Stomach smooth muscle (tissue), 2 donors: ENCODE measurements around the gene OR6C3.
"Not testable (repeated sequence)": the region's sequence is repeated elsewhere in the genome, so short reads cannot be mapped to it uniquely, and the experiment has no call there.

Experiments used
- H3K27ac ChIP-seq: one replicate; pipeline ENCODE4 v1.7.0; 2013; ENCODE audit warnings: mild to moderate bottlenecking, low read length, inconsistent platforms
- H3K27me3 ChIP-seq, 2 donors: one replicate each; pipeline ENCODE4 v1.7.0; 2013; ENCODE audit warnings: low read length in 2 of 2; ENCODE audit not compliant: insufficient read depth in 2 of 2, control insufficient read depth in 1 of 2
- H3K36me3 ChIP-seq, 2 donors: one replicate each; pipeline ENCODE4 v1.7.0; 2013; ENCODE audit warnings: low read length in 2 of 2; ENCODE audit not compliant: control insufficient read depth in 2 of 2, insufficient read depth in 2 of 2
- H3K4me1 ChIP-seq: one replicate; pipeline ENCODE4 v1.7.0; 2013; ENCODE audit warnings: low read length; ENCODE audit not compliant: control insufficient read depth, insufficient read depth
- H3K4me3 ChIP-seq, 2 donors: one replicate each; pipeline ENCODE4 v1.7.0; 2013; ENCODE audit warnings: low read length in 2 of 2
- H3K9ac ChIP-seq, 2 donors: one replicate each; pipeline ENCODE4 v1.7.0; 2013; ENCODE audit warnings: low read length in 2 of 2, mild to moderate bottlenecking in 1 of 2
- H3K9me3 ChIP-seq, 2 donors: one replicate each; pipeline ENCODE4 v1.7.0; 2013; ENCODE audit warnings: low read length in 2 of 2; ENCODE audit not compliant: control insufficient read depth in 2 of 2
- donor health status: healthy.
- donor health status: Pancreatic carcinoma.

The OR6C3 gene

DNA sequence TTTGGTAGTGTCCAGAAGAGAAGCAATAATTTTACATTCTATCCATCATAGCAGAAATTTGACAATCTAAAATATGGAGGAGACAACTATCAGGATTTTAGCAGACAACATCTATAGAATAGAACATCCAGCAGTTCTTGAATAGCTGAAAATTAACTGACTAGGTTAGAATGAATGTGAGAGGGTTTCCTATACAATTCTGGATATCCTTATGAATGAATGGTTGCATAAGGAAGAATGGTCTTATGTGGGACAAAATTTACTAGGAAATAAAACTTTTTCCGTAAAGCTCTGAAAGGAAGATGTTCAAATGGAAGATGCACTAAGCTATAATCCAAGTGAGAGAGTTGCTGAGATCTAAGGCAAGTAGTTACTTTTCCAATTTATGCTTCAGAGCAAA, at the start of gene OR6C3:
Gene OR6C3, plus strand, starts transcription at position 301 of the 400 bp plus-strand sequence. CDS start 955 bp downstream, outside the sequence.
- Histone ChIP-seq H3K27me3 (no peaks in the 10 kb centered on the region), H3K9ac (no peak within 1 kb of the TSS), H3K27ac (no peak within 1 kb of the TSS), H3K4me1 (no peaks in the 10 kb centered on the region), H3K9me3 (no peaks in the 10 kb centered on the region), H3K36me3 (no peaks in the 10 kb centered on the region), H3K4me3 (no peak within 1 kb of the TSS)

DNA sequence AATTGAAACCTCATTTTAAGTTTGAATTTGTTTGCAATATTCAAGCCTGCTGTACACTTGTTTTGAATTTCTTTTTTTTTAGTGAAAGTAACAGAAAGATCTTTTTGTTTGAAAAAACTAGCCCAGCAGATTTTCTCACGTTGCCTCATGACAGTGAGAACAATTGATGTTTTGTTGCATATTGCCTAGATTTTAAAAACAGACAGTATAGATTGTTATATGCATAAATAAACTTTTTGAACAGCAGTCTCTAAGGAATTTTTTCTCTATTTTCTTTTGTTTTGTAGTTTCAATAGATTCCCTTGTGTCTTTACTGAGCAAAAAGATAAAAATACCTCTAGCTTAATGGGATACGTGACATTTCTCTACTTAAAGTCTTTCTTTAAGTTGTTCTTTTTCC, 49.6 kb upstream of the OR6C3 start:
- H3K36me3 ChIP-seq = no peaks in the 10 kb centered on the region
- no peak overlapping the region for H3K27ac ChIP-seq
- H3K9ac ChIP-seq = no peak overlapping the region
- H3K4me3 ChIP-seq = no peak overlapping the region
- no peaks in the 10 kb centered on the region for H3K4me1 ChIP-seq
- H3K9me3 ChIP-seq = peaks cover 0 to 4% of the 10 kb centered on the region in 2 donors
- no peaks in the 10 kb centered on the region for H3K27me3 ChIP-seq

DNA sequence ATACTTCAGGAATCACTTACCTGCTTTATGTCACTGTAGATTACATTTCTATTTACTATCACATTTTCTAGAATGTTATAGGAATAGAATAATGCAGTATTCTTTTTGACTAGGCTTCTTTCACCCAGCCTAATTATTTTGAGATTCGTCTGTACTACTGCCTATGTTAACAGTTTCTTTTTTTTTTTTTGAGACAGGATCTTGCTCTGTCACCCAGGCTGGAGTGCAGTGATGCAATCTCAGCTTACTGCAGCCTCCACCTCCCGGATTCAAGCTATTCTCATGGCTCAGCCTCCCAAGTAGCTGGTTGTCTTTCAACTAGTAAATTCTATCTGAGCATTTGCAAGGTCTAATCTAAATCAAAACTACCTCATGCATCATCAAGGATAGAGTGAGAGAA, 40.5 kb upstream of the OR6C3 start:
- no peak overlapping the region for H3K9ac ChIP-seq
- no peaks in the 10 kb centered on the region for H3K9me3 ChIP-seq
- no peaks in the 10 kb centered on the region for H3K36me3 ChIP-seq
- H3K27me3 ChIP-seq = no peaks in the 10 kb centered on the region
- H3K4me3 ChIP-seq = no peak overlapping the region
- H3K4me1 ChIP-seq = no peaks in the 10 kb centered on the region
- no peak overlapping the region for H3K27ac ChIP-seq

DNA sequence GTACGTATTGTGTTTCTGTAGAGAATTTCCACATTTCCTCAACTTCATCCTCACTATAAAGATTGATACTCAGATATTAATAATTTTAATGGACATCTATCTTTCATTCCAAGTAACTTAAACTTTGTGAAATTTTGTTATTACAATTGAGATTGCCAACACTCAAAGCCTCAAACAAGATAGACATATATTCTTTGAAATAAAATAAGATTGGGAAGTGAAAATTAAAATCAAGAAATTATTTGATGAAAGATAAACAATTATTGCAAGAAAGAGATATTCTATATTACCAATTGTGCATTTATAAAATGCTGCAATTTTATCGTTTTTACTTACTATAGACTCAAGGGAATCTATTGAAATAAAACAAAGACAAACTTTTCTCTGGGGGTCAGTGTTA, 34.1 kb upstream of the OR6C3 start, which contains the start of gene OR6C6:
Gene OR6C6, minus strand, starts transcription at position 101 of the 400 bp plus-strand sequence. CDS start 1,337 bp downstream, outside the sequence.
- H3K9me3 ChIP-seq = no peaks in the 10 kb centered on the region
- no peaks in the 10 kb centered on the region for H3K27me3 ChIP-seq
- no peak within 1 kb of the TSS for H3K9ac ChIP-seq
- no peaks in the 10 kb centered on the region for H3K4me1 ChIP-seq
- no peak within 1 kb of the TSS for H3K27ac ChIP-seq
- no peak within 1 kb of the TSS for H3K4me3 ChIP-seq
- H3K36me3 ChIP-seq = no peaks in the 10 kb centered on the region

DNA sequence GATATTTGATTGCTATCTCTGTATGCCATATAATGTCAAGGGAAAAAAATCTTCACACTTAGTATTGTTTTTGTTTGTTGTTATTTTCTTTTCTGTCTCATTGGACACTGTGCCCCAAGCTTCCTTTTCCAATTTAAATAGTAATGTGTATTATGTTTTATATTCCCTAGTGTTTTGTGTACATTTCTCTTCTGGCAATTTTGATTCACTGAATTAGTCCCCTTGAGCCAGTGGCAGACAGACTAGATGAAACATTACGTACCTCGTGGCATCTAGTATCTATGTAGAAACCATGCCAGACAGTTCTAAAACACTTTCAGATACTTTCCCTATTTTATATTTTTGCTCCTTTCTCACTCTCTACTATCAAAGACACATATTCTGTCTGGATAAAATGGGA, 16.5 kb upstream of the OR6C3 start, which contains the start of gene OR6C1:
Gene OR6C1, plus strand, starts transcription at position 301 of the 400 bp plus-strand sequence. CDS start 6,257 bp downstream, outside the sequence.
- Histone ChIP-seq H3K9me3 (no peaks in the 10 kb centered on the region), H3K27ac (no peak within 1 kb of the TSS), H3K4me3 (no peak within 1 kb of the TSS), H3K9ac (no peak within 1 kb of the TSS), H3K27me3 (no peaks in the 10 kb centered on the region), H3K4me1 (no peaks in the 10 kb centered on the region), H3K36me3 (no peaks in the 10 kb centered on the region)

DNA sequence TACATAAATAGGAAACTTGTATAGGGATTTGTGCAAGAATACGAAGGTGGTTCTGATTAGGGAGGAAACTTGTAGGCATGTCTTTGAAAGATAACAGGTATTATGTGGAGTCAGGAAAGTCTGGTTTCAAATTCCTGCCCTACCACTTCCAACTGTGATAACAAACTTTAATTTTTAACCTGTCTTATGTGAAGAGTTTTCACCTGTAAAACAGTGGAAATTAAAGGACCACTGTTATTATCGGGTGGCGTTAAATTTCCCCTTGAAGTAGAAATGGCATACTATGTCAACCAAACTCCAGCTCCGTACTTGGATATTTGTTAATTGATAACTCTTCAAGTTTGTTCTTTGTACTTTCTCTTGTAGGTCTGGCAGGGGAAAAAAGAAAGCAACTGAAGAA, 10.3 kb upstream of the OR6C3 start:
- no peak overlapping the region for H3K4me3 ChIP-seq
- H3K27me3 ChIP-seq = no peaks in the 10 kb centered on the region
- H3K9ac ChIP-seq = no peak overlapping the region
- no peak overlapping the region for H3K27ac ChIP-seq
- H3K4me1 ChIP-seq = no peaks in the 10 kb centered on the region
- no peaks in the 10 kb centered on the region for H3K36me3 ChIP-seq
- H3K9me3 ChIP-seq = no peaks in the 10 kb centered on the region

DNA sequence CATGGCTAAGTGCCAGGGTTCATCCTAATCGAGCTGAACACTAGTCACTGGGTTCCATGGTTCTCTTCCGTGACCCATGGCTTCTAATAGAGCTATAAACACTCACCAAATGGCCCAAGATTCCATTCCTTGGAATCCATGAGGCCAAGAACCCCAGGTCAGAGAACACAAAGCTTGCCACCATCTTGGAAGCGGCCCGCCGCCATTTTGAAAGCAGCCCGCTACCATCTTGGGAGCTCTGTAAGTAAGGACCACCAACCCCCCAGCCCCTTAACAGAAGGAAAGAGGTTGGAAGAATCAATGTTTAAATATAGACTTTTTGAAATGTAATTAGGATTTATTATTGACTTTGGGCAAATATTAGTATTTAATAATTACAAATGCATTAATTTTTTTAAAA, 4.7 kb upstream of the OR6C3 start:
- H3K27ac ChIP-seq, H3K9me3 ChIP-seq, H3K4me3 ChIP-seq, H3K27me3 ChIP-seq, H3K9ac ChIP-seq, H3K4me1 ChIP-seq, H3K36me3 ChIP-seq: not testable (repeated sequence)

DNA sequence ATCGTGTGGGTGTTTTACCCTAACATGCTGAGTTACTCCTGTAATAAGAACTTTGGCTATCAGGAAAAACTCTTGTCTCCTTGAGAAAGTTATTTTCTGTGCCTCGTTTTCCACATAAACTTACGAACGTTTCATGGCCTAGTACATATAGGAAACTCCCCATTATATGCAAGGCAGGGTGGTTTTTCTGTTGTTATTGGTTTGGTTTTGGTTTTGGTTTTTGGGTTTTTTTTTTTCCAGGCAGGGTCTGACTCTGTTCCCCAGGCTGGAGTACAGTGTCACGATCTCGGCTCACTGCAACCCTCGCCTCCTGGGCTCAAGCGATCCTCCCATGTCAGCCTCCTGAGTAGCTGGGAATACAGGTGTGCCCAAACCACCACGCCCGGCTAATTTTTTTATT, 5.5 kb downstream of the OR6C3 start:
- no peaks in the 10 kb centered on the region for H3K27me3 ChIP-seq
- H3K9me3 ChIP-seq = no peaks in the 10 kb centered on the region
- no peaks in the 10 kb centered on the region for H3K36me3 ChIP-seq
- no peaks in the 10 kb centered on the region for H3K4me1 ChIP-seq
- H3K9ac ChIP-seq = no peak overlapping the region
- H3K4me3 ChIP-seq = no peak overlapping the region
- H3K27ac ChIP-seq = no peak overlapping the region

DNA sequence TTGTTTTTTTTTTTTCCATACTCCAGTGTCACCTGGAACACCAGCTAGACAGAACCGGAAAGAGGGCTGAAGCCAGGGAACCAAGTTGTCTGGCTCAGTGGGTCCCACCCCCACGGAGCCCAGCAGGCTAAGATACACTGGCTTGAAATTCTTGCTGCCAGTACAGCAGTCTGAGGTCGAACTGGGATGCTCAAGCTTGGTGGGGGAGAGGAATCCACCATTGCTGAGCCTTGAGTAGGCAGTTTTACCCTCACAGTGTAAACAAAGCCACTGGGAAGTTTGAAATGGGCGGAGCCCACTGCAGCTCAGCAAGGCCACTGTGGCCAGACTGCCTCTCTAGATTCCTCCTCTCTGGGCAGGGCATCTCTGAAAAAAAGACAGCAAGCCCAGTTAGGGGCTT, 24.8 kb downstream of the OR6C3 start:
- not testable (repeated sequence) for H3K9ac ChIP-seq, H3K4me1 ChIP-seq, H3K27me3 ChIP-seq, H3K27ac ChIP-seq, H3K36me3 ChIP-seq, H3K9me3 ChIP-seq, H3K4me3 ChIP-seq

DNA sequence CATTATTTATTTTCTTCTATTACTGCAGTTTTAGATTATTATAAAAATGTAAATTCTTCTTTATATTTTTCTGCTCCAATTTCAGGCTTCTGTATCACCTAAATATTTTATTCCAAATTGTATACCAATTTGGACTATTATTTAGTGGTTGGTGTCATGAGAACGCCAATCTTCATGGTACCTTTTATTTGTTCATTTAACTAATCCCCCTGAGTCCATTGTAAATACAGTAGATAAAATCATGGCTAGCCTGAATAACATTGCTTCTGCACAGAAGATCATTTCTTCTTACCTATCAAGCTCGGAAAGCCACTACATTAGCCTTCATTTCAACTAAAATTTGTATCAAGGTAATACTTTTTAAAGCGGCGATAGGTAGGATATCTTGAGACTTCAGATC, 32.1 kb downstream of the OR6C3 start, which contains the start of gene OR6C75:
Gene OR6C75, plus strand, starts transcription at position 301 of the 400 bp plus-strand sequence. CDS start 2,136 bp downstream, outside the sequence.
- no peak within 1 kb of the TSS for H3K27ac ChIP-seq
- no peak within 1 kb of the TSS for H3K4me3 ChIP-seq
- no peaks in the 10 kb centered on the region for H3K4me1 ChIP-seq
- no peaks in the 10 kb centered on the region for H3K9me3 ChIP-seq
- no peaks in the 10 kb centered on the region for H3K27me3 ChIP-seq
- no peak within 1 kb of the TSS for H3K9ac ChIP-seq
- no peaks in the 10 kb centered on the region for H3K36me3 ChIP-seq

DNA sequence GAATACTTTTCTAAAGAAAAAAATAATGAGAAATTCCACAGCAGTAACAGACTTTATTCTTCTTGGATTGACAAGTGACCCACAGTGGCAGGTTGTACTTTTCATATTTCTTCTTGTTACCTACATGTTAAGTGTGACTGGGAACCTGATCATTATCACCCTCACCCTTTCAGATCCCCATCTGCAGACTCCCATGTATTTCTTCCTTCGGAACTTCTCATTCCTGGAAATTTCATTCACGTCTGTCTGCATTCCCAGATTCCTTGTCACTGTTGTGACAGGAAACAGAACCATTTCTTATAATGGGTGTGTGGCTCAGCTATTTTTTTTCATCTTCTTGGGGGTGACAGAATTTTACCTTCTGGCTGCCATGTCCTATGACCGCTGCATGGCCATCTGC, 34.5 kb downstream of the OR6C3 start:
- no peak overlapping the region for H3K27ac ChIP-seq
- no peak overlapping the region for H3K9ac ChIP-seq
- H3K4me1 ChIP-seq = no peaks in the 10 kb centered on the region

More for the DNA sequence above, 34.5 kb downstream of the OR6C3 start:
- Histone ChIP-seq H3K9me3 (no peaks in the 10 kb centered on the region), H3K36me3 (no peaks in the 10 kb centered on the region), H3K4me3 (no peak overlapping the region), H3K27me3 (no peaks in the 10 kb centered on the region)
